Panc1 (cell line): Measurements from ENCODE around the gene AOC1.

ENCODE experiments used
- SIN3A ChIP-seq: IDR thresholded peaks from 2 replicates; pipeline ENCODE4 v1.6.1; 2012; ENCODE audit warnings: low read depth, mild to moderate bottlenecking, low read length, moderate library complexity, borderline replicate concordance; ENCODE audit not compliant: insufficient read depth
- TF ChIP-seq, protein P1 (sequence below): fragments of 450-650 bp; IDR thresholded peaks from 2 replicates; pipeline ENCODE4 v1.5.1; 2017; ENCODE audit warnings: mild to moderate bottlenecking

DNA sequence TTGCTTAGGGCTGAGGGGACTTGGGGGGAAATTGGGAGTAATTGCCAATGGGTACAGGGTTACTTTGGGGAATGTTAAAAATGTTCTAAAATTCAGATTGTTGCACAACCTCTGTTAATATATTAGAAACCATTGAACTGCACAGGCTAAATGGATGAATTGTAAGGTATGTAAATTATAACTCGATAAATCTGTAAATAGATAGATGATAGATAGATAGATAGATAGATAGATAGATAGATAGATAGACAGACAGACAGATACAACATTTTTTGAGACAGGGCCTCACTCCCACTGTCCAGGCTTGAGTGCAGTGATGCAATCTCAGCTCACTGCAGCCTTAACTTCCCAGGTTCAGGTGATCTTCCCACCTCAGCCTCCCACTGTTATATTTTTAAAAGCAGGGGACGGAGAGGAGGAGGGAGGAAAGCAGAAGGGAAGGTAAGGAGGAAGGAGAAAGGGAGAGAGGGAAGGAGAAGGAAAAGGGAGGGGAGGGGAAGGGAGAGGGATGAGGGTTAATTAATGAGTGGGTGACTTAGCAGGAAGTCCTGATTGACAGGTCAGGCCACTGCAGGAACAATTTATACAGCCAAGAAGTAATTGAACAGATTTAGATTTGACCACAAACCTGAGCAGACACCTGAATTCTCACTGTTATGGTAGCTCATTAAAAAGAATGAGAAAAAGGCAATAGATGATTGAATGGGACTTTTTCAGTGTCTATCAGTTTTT is 38.7 kb downstream of the AOC1 start:
- TF ChIP-seq, protein P1, sequence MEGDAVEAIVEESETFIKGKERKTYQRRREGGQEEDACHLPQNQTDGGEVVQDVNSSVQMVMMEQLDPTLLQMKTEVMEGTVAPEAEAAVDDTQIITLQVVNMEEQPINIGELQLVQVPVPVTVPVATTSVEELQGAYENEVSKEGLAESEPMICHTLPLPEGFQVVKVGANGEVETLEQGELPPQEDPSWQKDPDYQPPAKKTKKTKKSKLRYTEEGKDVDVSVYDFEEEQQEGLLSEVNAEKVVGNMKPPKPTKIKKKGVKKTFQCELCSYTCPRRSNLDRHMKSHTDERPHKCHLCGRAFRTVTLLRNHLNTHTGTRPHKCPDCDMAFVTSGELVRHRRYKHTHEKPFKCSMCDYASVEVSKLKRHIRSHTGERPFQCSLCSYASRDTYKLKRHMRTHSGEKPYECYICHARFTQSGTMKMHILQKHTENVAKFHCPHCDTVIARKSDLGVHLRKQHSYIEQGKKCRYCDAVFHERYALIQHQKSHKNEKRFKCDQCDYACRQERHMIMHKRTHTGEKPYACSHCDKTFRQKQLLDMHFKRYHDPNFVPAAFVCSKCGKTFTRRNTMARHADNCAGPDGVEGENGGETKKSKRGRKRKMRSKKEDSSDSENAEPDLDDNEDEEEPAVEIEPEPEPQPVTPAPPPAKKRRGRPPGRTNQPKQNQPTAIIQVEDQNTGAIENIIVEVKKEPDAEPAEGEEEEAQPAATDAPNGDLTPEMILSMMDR, result no peak
- no peak for TF ChIP-seq SIN3A
